Smooth muscle cell (in vitro differentiated cells): ENCODE measurements around the gene FCHSD1. TPM values are rescaled to one million over a fixed set of nuclear protein-coding genes. Genes with fewer than 3 reads are reported as not detected.

Source experiments
- DNase-seq: peaks from one replicate; lab custom pipeline; 2025; ENCODE audit not compliant: unreplicated experiment; lab: John Stamatoyannopoulos, UW
- H2AFZ ChIP-seq: fragments of 200-600 bp; sonication (generic); 2 replicates; pipeline ENCODE4 v1.6.0; 2016; ENCODE audit warnings: antibody characterized with exemption, low read depth, mild to moderate bottlenecking
- H3F3A ChIP-seq: fragments of 200-600 bp; sonication (generic); 2 replicates; pipeline ENCODE4 v1.6.0; 2017; ENCODE audit warnings: antibody characterized with exemption, low read depth
- H3K27ac ChIP-seq: fragments of 200-600 bp; sonication (generic); 2 replicates; pipeline ENCODE4 v1.5.1; 2016; ENCODE audit warnings: low read depth, mild to moderate bottlenecking
- H3K27me3 ChIP-seq: fragments of 200-600 bp; sonication (generic); 2 replicates; pipeline ENCODE4 v1.6.1; 2016; ENCODE audit warnings: low read depth, mild to moderate bottlenecking
- H3K36me3 ChIP-seq: fragments of 200-600 bp; sonication (generic); 2 replicates; pipeline ENCODE4 v1.5.1; 2016; ENCODE audit warnings: low read depth
- H3K4me1 ChIP-seq: fragments of 200-600 bp; sonication (generic); 2 replicates; pipeline ENCODE4 v1.5.1; 2016; ENCODE audit warnings: low read depth
- H3K4me2 ChIP-seq: fragments of 200-600 bp; sonication (generic); 2 replicates; pipeline ENCODE4 v1.6.0; 2016; ENCODE audit warnings: mild to moderate bottlenecking
- H3K4me3 ChIP-seq: fragments of 200-600 bp; sonication (generic); 2 replicates; pipeline ENCODE4 v1.5.1; 2016; ENCODE audit warnings: mild to moderate bottlenecking
- H3K79me2 ChIP-seq: fragments of 200-600 bp; sonication (generic); 2 replicates; pipeline ENCODE4 v1.6.0; 2016; ENCODE audit warnings: low read depth, mild to moderate bottlenecking
- H3K9ac ChIP-seq: fragments of 200-600 bp; sonication (generic); 2 replicates; pipeline ENCODE4 v1.6.0; 2016; ENCODE audit warnings: low read depth
- H3K9me3 ChIP-seq: fragments of 200-600 bp; sonication (generic); replicated peaks from 2 replicates; pipeline ENCODE4 v1.5.1; 2016; ENCODE audit warnings: low read depth
- H4K20me1 ChIP-seq: fragments of 200-600 bp; sonication (generic); 2 replicates; pipeline ENCODE4 v1.6.0; 2016; ENCODE audit warnings: low read depth
- WGBS: methylation state at CpG from one replicate; pipeline ENCODE4 v1.1.7; 2016; ENCODE audit warnings: low lambda C conversion rate; 5-methylcytosine and 5-hydroxymethylcytosine counted together
- polyA plus RNA-seq: library from polyadenylated mRNA; unstranded; fragments of >200 nt; fragmentation: Nextera tagmentation; extraction: Ambion mirVana; gene quantifications from 2 replicates; pipeline ENCODE4 v1.2.1, GENCODE V29; 2016
- total RNA-seq: library from RNA; depleted of rRNA; stranded (reverse); fragments of >200 nt; gene quantifications from 2 replicates; pipeline ENCODE4 v1.2.3, GENCODE V29; 2014
- TF ChIP-seq, protein P1 (sequence below): fragments of 200-600 bp; sonication (generic); IDR thresholded peaks from 2 replicates; pipeline ENCODE4 v1.5.1; 2017; ENCODE audit warnings: borderline replicate concordance, mild to moderate bottlenecking, antibody characterized with exemption; ENCODE audit not compliant: insufficient read depth, poor library complexity, severe bottlenecking

Gene FCHSD1
- total and polyA plus RNA-seq, 2 experiments from 2014 or later = 15.7 to 16.4 TPM

DNA sequence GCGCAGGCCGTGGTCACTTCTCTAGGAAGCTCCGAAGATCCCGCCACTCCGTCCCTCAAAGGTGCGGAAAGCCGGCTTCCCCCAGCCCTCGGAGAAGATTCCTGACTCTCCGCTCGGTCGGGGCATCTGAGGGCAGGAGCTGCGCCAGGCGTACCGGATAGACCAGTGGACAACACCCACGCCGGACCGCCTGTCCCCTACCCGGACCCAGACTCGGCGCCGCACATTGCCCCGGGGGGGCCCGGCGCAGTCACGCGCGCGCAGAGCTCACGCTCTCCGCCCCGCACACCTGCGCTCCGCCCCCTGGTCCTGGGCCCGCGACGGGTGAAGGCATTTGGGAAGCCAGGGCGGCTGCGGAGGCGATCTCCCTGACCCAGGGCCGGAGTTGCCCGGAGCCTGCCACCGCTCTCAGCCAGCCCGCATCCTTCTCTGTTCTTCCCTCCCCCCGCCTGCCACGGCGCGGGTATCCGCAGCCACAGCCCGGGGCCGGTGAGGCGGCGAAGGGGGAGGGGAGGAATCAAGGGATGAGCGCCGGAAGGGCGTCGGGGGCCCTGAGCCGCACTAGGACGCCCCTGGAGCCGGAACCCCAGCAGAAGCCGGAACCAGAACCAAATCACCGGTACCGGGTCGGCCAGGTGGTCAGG is 14.0 kb downstream of the FCHSD1 start:
- H3K9ac ChIP-seq = peak overlapping the region; percentile 51
- peaks cover 43% of the 10 kb centered on the region for H3K79me2 ChIP-seq
- H3F3A ChIP-seq = peaks cover 6% of the 10 kb centered on the region
- H3K27ac ChIP-seq = no peak overlapping the region
- no peaks in the 10 kb centered on the region for H3K36me3 ChIP-seq
- H3K4me3 ChIP-seq = peak overlapping the region; percentile 95
- H3K4me2 ChIP-seq = peak overlapping the region; percentile 99
- no peaks in the 10 kb centered on the region for H3K27me3 ChIP-seq
- no peak for DNase-seq
- H3K4me1 ChIP-seq = peaks cover 16% of the 10 kb centered on the region
- peaks cover 52% of the 10 kb centered on the region for H4K20me1 ChIP-seq
- WGBS = under 1% methylated on average over 59 of the region's 63 CpGs
- peak overlapping the region; percentile 93 for H2AFZ ChIP-seq
- TF ChIP-seq, protein P1, sequence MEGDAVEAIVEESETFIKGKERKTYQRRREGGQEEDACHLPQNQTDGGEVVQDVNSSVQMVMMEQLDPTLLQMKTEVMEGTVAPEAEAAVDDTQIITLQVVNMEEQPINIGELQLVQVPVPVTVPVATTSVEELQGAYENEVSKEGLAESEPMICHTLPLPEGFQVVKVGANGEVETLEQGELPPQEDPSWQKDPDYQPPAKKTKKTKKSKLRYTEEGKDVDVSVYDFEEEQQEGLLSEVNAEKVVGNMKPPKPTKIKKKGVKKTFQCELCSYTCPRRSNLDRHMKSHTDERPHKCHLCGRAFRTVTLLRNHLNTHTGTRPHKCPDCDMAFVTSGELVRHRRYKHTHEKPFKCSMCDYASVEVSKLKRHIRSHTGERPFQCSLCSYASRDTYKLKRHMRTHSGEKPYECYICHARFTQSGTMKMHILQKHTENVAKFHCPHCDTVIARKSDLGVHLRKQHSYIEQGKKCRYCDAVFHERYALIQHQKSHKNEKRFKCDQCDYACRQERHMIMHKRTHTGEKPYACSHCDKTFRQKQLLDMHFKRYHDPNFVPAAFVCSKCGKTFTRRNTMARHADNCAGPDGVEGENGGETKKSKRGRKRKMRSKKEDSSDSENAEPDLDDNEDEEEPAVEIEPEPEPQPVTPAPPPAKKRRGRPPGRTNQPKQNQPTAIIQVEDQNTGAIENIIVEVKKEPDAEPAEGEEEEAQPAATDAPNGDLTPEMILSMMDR = no peak
- H3K9me3 ChIP-seq = no peaks in the 10 kb centered on the region

DNA sequence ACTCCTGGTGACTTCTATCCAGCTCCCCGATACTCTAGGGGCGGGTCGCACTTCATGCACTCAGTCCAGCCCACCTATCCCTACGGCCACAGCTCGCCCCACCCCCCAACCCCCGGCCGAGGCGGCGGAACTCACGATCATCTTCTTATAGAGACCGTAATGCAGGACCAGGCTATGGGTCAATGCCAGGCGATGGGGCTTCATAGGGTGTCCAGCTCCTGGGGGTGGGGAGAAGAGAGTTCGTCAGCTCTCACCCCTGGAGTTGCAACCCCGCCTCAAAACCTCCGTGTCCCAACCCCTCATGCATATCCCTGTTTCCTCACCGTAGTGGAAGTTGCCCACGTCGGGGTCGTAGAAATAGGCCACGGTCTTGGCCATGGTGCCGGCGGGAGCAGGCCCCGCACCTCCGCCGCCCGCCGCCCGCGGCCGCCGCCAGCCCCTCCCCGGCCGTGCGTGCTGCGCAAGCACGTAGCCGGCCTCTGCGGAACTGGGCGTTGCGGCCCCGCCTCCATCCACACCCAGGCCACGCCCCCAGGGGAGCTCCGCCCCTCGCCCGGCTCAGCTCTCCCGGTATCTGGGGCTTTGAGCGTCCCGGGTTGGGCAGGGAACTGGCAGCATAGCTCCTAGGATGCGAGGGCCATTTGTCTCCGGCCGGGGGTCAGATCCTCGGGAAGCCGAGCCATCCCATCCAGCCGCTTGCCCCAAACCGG is 14.7 kb downstream of the FCHSD1 start, which contains the start of the genes HDAC3 and RELL2:
Gene HDAC3, minus strand, starts transcription at position 437 of the 710 bp plus-strand sequence. Its CDS starts 59 bp downstream, at position 378.
Gene RELL2, plus strand, starts transcription at position 585 of the 710 bp plus-strand sequence. CDS start 1,229 bp downstream, outside the sequence.
- peaks cover 16% of the 10 kb centered on the region for H3K4me1 ChIP-seq
- H3F3A ChIP-seq = no peaks in the 10 kb centered on the region
- no peaks in the 10 kb centered on the region for H3K27me3 ChIP-seq
- TF ChIP-seq, protein P1 = no peak
- peaks cover 53% of the 10 kb centered on the region for H4K20me1 ChIP-seq
- H3K9ac ChIP-seq = peak within 1 kb of the TSS; percentile 80
- H2AFZ ChIP-seq = peak within 1 kb of the TSS; percentile 93
- under 1% methylated on average over 55 of the region's 55 CpGs for WGBS
- H3K4me2 ChIP-seq = peak within 1 kb of the TSS; percentile 99
- H3K4me3 ChIP-seq = peak within 1 kb of the TSS; percentile 95
- H3K9me3 ChIP-seq = no peaks in the 10 kb centered on the region
- DNase-seq = peak; percentile 80
- no peaks in the 10 kb centered on the region for H3K36me3 ChIP-seq
- H3K79me2 ChIP-seq = peaks cover 48% of the 10 kb centered on the region
- peak within 1 kb of the TSS; percentile 36 for H3K27ac ChIP-seq

DNA sequence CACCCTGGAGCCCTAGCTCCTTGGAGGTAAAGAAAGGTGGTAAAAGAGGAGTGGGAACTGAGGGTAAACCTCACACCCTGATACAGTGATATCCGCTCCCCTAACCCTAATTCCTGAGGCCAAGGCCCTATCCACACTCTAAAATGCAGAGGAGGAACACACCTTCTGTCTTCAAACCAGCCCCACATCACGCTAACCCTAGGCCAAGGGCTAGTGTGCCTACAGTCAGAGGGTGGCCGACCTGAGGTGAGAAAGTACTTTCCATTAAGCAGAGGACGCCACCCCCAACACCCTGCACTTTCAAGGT is 15.2 kb downstream of the FCHSD1 start:
- peaks cover 16% of the 10 kb centered on the region for H3K4me1 ChIP-seq
- no peak for DNase-seq
- TF ChIP-seq, protein P1 = no peak
- 14% methylated on average over 4 of the region's 4 CpGs for WGBS
- H3K9me3 ChIP-seq = no peaks in the 10 kb centered on the region
- H3F3A ChIP-seq = no peaks in the 10 kb centered on the region
- H3K36me3 ChIP-seq = no peaks in the 10 kb centered on the region
- H3K27ac ChIP-seq = peak overlapping the region; percentile 36
- peaks cover 54% of the 10 kb centered on the region for H4K20me1 ChIP-seq
- peaks cover 53% of the 10 kb centered on the region for H3K79me2 ChIP-seq
- H2AFZ ChIP-seq = peak overlapping the region; percentile 93
- peak overlapping the region; percentile 99 for H3K4me2 ChIP-seq
- H3K4me3 ChIP-seq = peak overlapping the region; percentile 95
- no peaks in the 10 kb centered on the region for H3K27me3 ChIP-seq
- H3K9ac ChIP-seq = peak overlapping the region; percentile 80
